ENCODE results near the gene BTBD19.

DNA sequence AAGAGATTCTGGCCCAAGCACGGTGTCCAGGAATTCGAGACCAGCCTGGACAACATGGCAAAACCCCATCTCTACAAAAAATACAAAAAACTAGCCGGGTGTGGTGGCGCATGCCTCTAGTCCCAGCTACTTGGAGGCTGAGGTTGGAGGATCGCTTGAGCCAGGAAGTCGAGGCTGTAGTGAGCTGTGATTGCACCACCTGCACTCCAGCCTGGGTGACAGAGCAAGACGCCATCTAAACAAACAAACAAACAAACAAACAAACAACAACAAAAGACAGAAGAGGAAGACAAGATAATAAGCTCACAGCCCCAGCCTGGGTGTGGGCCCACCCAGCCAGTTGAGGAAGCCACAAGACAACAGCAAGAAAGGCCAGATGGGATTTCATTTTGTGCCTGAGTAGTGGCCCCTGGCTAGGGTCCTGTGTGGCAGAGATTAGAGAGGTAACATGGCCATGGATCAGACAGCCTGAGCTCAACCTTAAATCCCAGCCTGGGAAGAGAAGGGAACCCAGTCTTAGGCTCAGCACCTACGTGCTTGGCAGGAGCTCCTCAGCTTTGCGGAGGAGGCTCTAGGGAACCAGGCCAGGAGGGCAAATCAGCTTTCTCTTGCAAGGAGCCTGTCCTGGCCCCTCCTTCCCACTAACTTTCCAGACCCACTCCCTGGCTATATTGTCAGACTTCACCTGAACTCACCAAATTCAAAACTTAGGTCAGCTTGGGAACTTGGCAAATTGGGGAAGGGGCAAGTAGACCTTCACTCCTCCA is 15.4 kb upstream of the BTBD19 start:
- TF ChIP-seq, protein P1, sequence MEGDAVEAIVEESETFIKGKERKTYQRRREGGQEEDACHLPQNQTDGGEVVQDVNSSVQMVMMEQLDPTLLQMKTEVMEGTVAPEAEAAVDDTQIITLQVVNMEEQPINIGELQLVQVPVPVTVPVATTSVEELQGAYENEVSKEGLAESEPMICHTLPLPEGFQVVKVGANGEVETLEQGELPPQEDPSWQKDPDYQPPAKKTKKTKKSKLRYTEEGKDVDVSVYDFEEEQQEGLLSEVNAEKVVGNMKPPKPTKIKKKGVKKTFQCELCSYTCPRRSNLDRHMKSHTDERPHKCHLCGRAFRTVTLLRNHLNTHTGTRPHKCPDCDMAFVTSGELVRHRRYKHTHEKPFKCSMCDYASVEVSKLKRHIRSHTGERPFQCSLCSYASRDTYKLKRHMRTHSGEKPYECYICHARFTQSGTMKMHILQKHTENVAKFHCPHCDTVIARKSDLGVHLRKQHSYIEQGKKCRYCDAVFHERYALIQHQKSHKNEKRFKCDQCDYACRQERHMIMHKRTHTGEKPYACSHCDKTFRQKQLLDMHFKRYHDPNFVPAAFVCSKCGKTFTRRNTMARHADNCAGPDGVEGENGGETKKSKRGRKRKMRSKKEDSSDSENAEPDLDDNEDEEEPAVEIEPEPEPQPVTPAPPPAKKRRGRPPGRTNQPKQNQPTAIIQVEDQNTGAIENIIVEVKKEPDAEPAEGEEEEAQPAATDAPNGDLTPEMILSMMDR (IDR thresholded peaks at IDR 0.05), result no peak
- no peak for TF ChIP-seq POLR2A (IDR thresholded peaks at IDR 0.05)

Data from Peyer's patch (tissue), 4 donors.